B cell (primary cell): Measurements from ENCODE around the gene NWD2. TPM values are rescaled to one million over a fixed set of nuclear protein-coding genes. Genes with fewer than 3 reads are reported as not detected.

Source experiments
- ATAC-seq: fragments of 200-7000 bp; cut with Tn5 transposase; one replicate; pipeline ENCODE4 v1.10.0; 2021; ENCODE audit warnings: low read depth, mild to moderate bottlenecking, moderate number of reproducible peaks, moderate library complexity
- CTCF ChIA-PET: fragments of 350-600 bp; sonication (Branson Sonifier 250); formaldehyde crosslinking; loops from one replicate; lab custom pipeline; 2021; ENCODE audit warnings: antibody characterized with exemption, inconsistent platforms; lab: Charles Lee
- POLR2A ChIA-PET: fragments of 350-600 bp; sonication (Branson Sonifier 250); formaldehyde crosslinking; loops from one replicate; lab custom pipeline; 2021; ENCODE audit warnings: antibody characterized with exemption; lab: Charles Lee
- DNase-seq: peaks from one replicate; pipeline ENCODE4 v3.0.0; 2013
- H2AFZ ChIP-seq: 2 replicates; pipeline ENCODE4 v1.6.1; 2012; ENCODE audit warnings: mild to moderate bottlenecking, low read depth, low read length; ENCODE audit not compliant: insufficient read depth, poor library complexity, severe bottlenecking
- H3K27ac ChIP-seq, 2 donors: 1 replicate in 1 of 2; 2 replicates in 1 of 2; pipeline ENCODE4 v1.5.1; 2012 to 2013; ENCODE audit warnings: low read length in 2 of 2, mild to moderate bottlenecking in 2 of 2, moderate library complexity in 1 of 2
- H3K27me3 ChIP-seq, 4 experiments: fragments of 200-600 bp in 1 of 4; sonication (generic) in 1 of 4; replicated peaks in 1 of 4; 1 replicate in 2 of 4; 2 replicates in 2 of 4; pipeline versions ENCODE4 v1.6.1 to v1.7.0; 2013 to 2016; ENCODE audit warnings: low read length in 3 of 4, mild to moderate bottlenecking in 2 of 4, mixed read lengths in 1 of 4, moderate library complexity in 1 of 4; ENCODE audit not compliant: insufficient read depth in 4 of 4, control insufficient read depth in 3 of 4; ENCODE audit errors: control extremely low read depth in 1 of 4
- H3K36me3 ChIP-seq, 2 experiments: replicated peaks in 1 of 2; 1 replicate in 1 of 2; 2 replicates in 1 of 2; pipeline versions ENCODE4 v1.6.1 to v1.7.1; 2013; ENCODE audit warnings: low read length in 1 of 2; ENCODE audit not compliant: insufficient read depth in 2 of 2, control insufficient read depth in 1 of 2; ENCODE audit errors: control extremely low read depth in 1 of 2, extremely low read depth in 1 of 2
- H3K4me1 ChIP-seq, 2 donors: fragments of 200-600 bp in 1 of 2; sonication (generic) in 1 of 2; 1 replicate in 1 of 2; 2 replicates in 1 of 2; pipeline versions ENCODE4 v1.5.1 to v1.6.1; 2013 to 2017; ENCODE audit warnings: low read length in 2 of 2; ENCODE audit not compliant: control insufficient read depth in 2 of 2, insufficient read depth in 2 of 2
- H3K4me2 ChIP-seq: replicated peaks from 2 replicates; pipeline ENCODE3; 2012; ENCODE audit warnings: mild to moderate bottlenecking, low read depth, low read length; ENCODE audit not compliant: poor library complexity, severe bottlenecking
- H3K4me3 ChIP-seq, 5 experiments: fragments of 200-600 bp in 1 of 5; sonication (generic) in 1 of 5; 1 replicate in 3 of 5; 2 replicates in 2 of 5; pipeline versions ENCODE4 v1.5.1 to v1.7.0; 2011 to 2016; ENCODE audit warnings: low read length in 4 of 5, mild to moderate bottlenecking in 4 of 5, low read depth in 2 of 5, control low read depth in 1 of 5, moderate library complexity in 1 of 5; ENCODE audit not compliant: insufficient read depth in 1 of 5; ENCODE audit errors: control extremely low read depth in 1 of 5, extremely low read depth in 1 of 5
- H3K79me2 ChIP-seq: fragments of 200-600 bp; sonication (generic); one replicate; pipeline ENCODE4 v1.6.0; 2016; ENCODE audit warnings: low read length; ENCODE audit not compliant: control insufficient read depth, insufficient read depth
- H3K9ac ChIP-seq: fragments of 200-600 bp; sonication (generic); 2 replicates; pipeline ENCODE4 v1.6.1; 2017; ENCODE audit warnings: mild to moderate bottlenecking, low read length, moderate library complexity
- H3K9me3 ChIP-seq, 3 donors: one replicate each; pipeline versions ENCODE4 v1.6.1 to v1.7.1; 2013; ENCODE audit warnings: low read length in 2 of 3; ENCODE audit not compliant: control insufficient read depth in 2 of 3, insufficient read depth in 1 of 3; ENCODE audit errors: control extremely low read depth in 1 of 3
- H4K20me1 ChIP-seq: 2 replicates; pipeline ENCODE4 v1.6.0; 2012; ENCODE audit warnings: mild to moderate bottlenecking, low read length; ENCODE audit not compliant: insufficient read depth, control insufficient read depth, poor library complexity, severe bottlenecking
- H3K27ac Mint-ChIP-seq: one replicate; pipeline ENCODE4 v1.8.0; 2021; ENCODE audit warnings: mixed read lengths
- H3K27me3 Mint-ChIP-seq: one replicate; pipeline ENCODE4 v1.8.0; 2021; ENCODE audit warnings: mixed read lengths
- H3K4me1 Mint-ChIP-seq: one replicate; pipeline ENCODE4 v1.8.0; 2021; ENCODE audit warnings: mixed read lengths
- H3K4me3 Mint-ChIP-seq: one replicate; pipeline ENCODE4 v1.8.0; 2021; ENCODE audit warnings: mixed read lengths
- H3K9me3 Mint-ChIP-seq: one replicate; pipeline ENCODE4 v1.8.0; 2022; ENCODE audit warnings: mixed read lengths; ENCODE audit not compliant: insufficient read depth
- CTCF ChIP-seq: fragments of 200-600 bp; IDR thresholded peaks from one replicate; pipeline ENCODE4 v1.8.0; 2022; ENCODE audit warnings: antibody characterized with exemption, mild to moderate bottlenecking
- EZH2 ChIP-seq: IDR thresholded peaks from 2 replicates; pipeline ENCODE4 v1.6.1; 2012; ENCODE audit warnings: borderline replicate concordance, low read depth, mild to moderate bottlenecking, moderate library complexity, low read length; ENCODE audit not compliant: insufficient read depth, poor library complexity, severe bottlenecking
- WGBS: methylation state at CpG from one replicate; pipeline ENCODE4 v1.1.5; 2013; ENCODE audit warnings: missing lambda C conversion rate; ENCODE audit not compliant: insufficient coverage; 5-methylcytosine and 5-hydroxymethylcytosine counted together
- intact Hi-C: fragments of 100-400 bp; cut with micrococcal nuclease; formaldehyde crosslinking; loops from one replicate; pipeline ENCODE4 v1.10.0; 2022
- polyA plus RNA-seq: library from polyadenylated mRNA; depleted of rRNA; stranded (reverse); fragments of >200 nt; gene quantifications from 2 replicates; pipeline ENCODE4 v1.2.3, GENCODE V29; 2012
- total RNA-seq, 2 donors: library from RNA; stranded (reverse); fragments of 120-200 nt in 1 of 2; gene quantifications; 1 replicate in 1 of 2; 2 replicates in 1 of 2; pipeline versions ENCODE4 v1.2.3 to v1.2.4, GENCODE V29; 2013 to 2022

The NWD2 gene
- total and polyA plus RNA-seq, 2 donors (not counting 1 experiment from before 2014, with no cell fraction given): not detected

- Histone ChIP-seq H3K36me3 (no peaks in the 10 kb centered on the region), H3K4me3 (no peak overlapping the region), H3K79me2 (no peaks in the 10 kb centered on the region), H3K27ac (no peak overlapping the region), H3K4me1 (peaks cover 0 to 2% of the 10 kb centered on the region in 2 donors), H4K20me1 (no peaks in the 10 kb centered on the region), H3K9me3 (peaks cover 0 to 2% (median 0%) of the 10 kb centered on the region in 3 donors), H2AFZ (no peak overlapping the region), H3K27me3 (peaks cover 0 to 7% (median 4%) of the 10 kb centered on the region in 4 experiments), H3K4me2 (no peak overlapping the region), H3K9ac (no peak overlapping the region)
- ChIA-PET CTCF (no interaction called here), POLR2A (no interaction called here)
- 100% methylated on average over 1 of the region's 2 CpGs for WGBS
- no peak for TF ChIP-seq EZH2
- TF ChIP-seq CTCF: no peak
- H3K4me3 Mint-ChIP-seq: no peak overlapping the region
- peaks cover 44% of the 10 kb centered on the region for H3K27me3 Mint-ChIP-seq
- H3K4me1 Mint-ChIP-seq: peaks cover 3% of the 10 kb centered on the region
- H3K9me3 Mint-ChIP-seq: no peaks in the 10 kb centered on the region
- ATAC-seq (no peak), DNase-seq (no peak)
- intact Hi-C loops: no loop called here
- no peak overlapping the region for H3K27ac Mint-ChIP-seq
Measured at GRCh38 chr4:37476691-37477090, 232.1 kb downstream of the NWD2 start.

GRCh38 chr4:37477126-37477525, 232.6 kb downstream of the NWD2 start:
- H3K4me1 ChIP-seq: peaks cover 0 to 4% of the 10 kb centered on the region in 2 donors
- H3K4me3 ChIP-seq: no peak overlapping the region
- Mint-ChIP-seq H3K4me1 (peaks cover 3% of the 10 kb centered on the region), H3K27me3 (peaks cover 44% of the 10 kb centered on the region), H3K9me3 (peaks cover 1% of the 10 kb centered on the region), H3K27ac (no peak overlapping the region), H3K4me3 (no peak overlapping the region)
- CTCF ChIA-PET: no interaction called here
- no peaks in the 10 kb centered on the region for H3K36me3 ChIP-seq
- POLR2A ChIA-PET: no interaction called here
- no peaks in the 10 kb centered on the region for H4K20me1 ChIP-seq
- H3K27ac ChIP-seq: no peak overlapping the region
- intact Hi-C loops: no loop called here
- TF ChIP-seq CTCF: no peak
- TF ChIP-seq EZH2: no peak
- WGBS: no CpG with 5 or more reads among the region's 3 CpGs
- no peaks in the 10 kb centered on the region for H3K79me2 ChIP-seq
- H3K27me3 ChIP-seq: peaks cover 0 to 7% (median 2%) of the 10 kb centered on the region in 4 experiments
- no peak overlapping the region for H3K9ac ChIP-seq
- no peak overlapping the region for H3K4me2 ChIP-seq
- H2AFZ ChIP-seq: no peak overlapping the region
- peaks cover 0 to 2% (median 0%) of the 10 kb centered on the region in 3 donors for H3K9me3 ChIP-seq
- no peak for DNase-seq
- no peak for ATAC-seq
